Omental fat pad (tissue), 4 donors: ENCODE data around the gene LOXL3. TPM values are rescaled to one million over a fixed set of nuclear protein-coding genes. Genes with fewer than 3 reads are reported as not detected.
A peak's percentile ranks its signal among the peaks of the same experiment; 100 is the strongest.

Experiments
- ATAC-seq: fragments of 150-250 bp; one replicate; pipeline ENCODE4 v1.9.1; 2016; ENCODE audit warnings: mild to moderate bottlenecking, moderate library complexity; ENCODE audit not compliant: low FRiP score
- DNase-seq: peaks from one replicate; pipeline ENCODE4 v3.0.0-alpha.2; 2019; ENCODE audit warnings: low spot score
- total RNA-seq, 4 donors: library from RNA; depleted of rRNA; stranded (reverse); fragments of >200 nt; gene quantifications; one replicate each; pipeline ENCODE4 v1.1.0, GENCODE V29; 2016
- TF ChIP-seq, protein P1 (sequence below), 3 donors: fragments of 450-650 bp; IDR thresholded peaks; one replicate each; pipeline ENCODE4 v1.5.1; 2016 to 2017; ENCODE audit warnings: antibody characterized with exemption in 3 of 3, mild to moderate bottlenecking in 3 of 3, moderate library complexity in 2 of 3

Gene LOXL3
- total RNA-seq, 4 donors from 2014 or later: 7.5 to 12.4 (median 9.1) TPM

DNA sequence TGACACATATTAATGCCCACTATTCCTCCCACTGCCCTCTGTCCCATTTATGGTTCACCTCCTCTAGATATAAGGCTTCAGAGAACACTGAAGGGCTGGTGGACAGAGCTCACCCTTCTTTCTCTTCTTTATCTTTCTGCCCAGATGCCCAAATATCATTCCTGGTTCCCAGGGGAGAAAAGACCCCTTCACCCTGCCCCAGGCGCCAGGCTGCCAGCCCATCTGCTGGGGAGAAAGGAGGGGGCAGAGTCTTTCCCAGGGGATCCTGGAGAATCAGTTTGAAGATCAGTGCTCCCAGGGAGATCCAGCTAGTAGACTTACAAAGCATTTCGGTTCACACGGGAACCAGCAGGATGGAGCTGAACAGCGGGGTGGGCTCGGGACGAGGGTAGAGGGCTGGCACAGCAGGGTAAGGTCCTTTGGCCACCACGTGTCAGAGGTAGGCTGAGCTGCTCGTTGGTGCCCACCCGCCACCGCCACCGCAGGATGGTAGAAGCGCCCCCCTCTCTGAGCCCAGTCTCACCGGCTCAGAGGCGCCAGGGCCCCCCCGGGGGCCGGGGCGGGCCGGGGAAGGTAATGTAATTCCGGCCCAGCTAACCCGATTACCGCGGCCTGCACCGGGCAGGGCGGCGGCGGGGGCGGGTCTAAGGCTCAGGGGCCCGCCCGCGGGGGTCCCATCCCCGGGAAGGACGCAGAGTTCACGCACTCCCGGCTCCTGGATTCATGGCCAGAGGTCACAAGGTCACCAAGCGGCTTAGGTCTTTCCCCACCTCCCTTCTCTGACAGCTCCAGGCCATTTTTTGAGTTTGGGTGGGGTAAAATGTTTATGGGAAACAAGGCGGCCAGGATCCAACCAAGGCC, 40.8 kb downstream of the LOXL3 start:
- DNase-seq (no peak), ATAC-seq (no peak)
- TF ChIP-seq, protein P1, sequence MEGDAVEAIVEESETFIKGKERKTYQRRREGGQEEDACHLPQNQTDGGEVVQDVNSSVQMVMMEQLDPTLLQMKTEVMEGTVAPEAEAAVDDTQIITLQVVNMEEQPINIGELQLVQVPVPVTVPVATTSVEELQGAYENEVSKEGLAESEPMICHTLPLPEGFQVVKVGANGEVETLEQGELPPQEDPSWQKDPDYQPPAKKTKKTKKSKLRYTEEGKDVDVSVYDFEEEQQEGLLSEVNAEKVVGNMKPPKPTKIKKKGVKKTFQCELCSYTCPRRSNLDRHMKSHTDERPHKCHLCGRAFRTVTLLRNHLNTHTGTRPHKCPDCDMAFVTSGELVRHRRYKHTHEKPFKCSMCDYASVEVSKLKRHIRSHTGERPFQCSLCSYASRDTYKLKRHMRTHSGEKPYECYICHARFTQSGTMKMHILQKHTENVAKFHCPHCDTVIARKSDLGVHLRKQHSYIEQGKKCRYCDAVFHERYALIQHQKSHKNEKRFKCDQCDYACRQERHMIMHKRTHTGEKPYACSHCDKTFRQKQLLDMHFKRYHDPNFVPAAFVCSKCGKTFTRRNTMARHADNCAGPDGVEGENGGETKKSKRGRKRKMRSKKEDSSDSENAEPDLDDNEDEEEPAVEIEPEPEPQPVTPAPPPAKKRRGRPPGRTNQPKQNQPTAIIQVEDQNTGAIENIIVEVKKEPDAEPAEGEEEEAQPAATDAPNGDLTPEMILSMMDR (IDR thresholded peaks at IDR 0.05): no peak

GRCh38 chr2:74511104-74511989, 42.4 kb downstream of the LOXL3 start:
- TF ChIP-seq, protein P1 (IDR thresholded peaks at IDR 0.05): no peak
- ATAC-seq (no peak), DNase-seq (no peak)

- TF ChIP-seq, protein P1 (IDR thresholded peaks at IDR 0.05): no peak
- ATAC-seq: no peak
- DNase-seq: no peak
Observed at GRCh38 chr2:74510272-74510671, 43.5 kb downstream of the LOXL3 start.

DNA sequence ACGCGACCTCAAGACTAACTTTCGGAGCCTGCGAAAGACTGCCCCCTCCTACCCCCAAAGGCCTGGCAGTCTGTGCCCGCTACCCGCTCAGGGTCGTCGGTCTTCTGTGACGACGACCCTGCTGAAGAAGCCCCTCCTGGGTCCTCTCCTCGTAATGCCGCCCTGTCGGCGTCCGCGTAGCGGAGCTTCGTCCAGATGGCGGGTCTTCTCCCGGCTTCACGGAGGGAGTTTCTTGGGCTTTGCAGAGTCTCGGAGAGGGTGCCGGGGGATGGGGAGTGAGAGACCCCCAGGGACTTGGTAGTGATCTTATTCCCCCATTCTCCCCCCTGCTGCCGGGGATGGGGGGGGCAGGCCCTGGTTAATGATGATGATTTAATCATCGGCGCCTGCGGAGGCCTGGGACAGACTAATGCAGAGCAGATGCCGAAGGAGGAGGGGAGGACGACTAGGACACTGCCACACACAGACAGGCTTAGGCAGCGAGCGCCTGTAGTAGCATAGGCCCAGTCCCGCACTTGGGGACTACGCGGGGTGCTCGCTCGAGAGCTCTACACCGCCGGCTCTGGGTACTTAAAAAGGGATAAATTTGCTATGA, 45.7 kb downstream of the LOXL3 start:
- ATAC-seq (no peak), DNase-seq (no peak)
- TF ChIP-seq, protein P1 (IDR thresholded peaks at IDR 0.05): no peak

GRCh38 chr2:74507145-74507925, 46.4 kb downstream of the LOXL3 start, which contains the start of gene PCGF1:
TSS of gene PCGF1 (minus strand) at chr2:74507695. CDS start at chr2:74507668, 27 bp downstream.
- TF ChIP-seq, protein P1 (IDR thresholded peaks at IDR 0.05): no peak
- ATAC-seq (peak; percentile 92), DNase-seq (peak; percentile 99)
